Right renal pelvis (tissue), 4 donors: Measurements from ENCODE around the gene MYCN. TPM values are rescaled to one million over a fixed set of nuclear protein-coding genes. Genes with fewer than 3 reads are reported as not detected.
"Not testable (repeated sequence)": the region's sequence is repeated elsewhere in the genome, so short reads cannot be mapped to it uniquely, and the experiment has no call there.

Experiments
- DNase-seq, 4 donors: peaks; one replicate each; pipeline ENCODE4 v3.0.0-alpha.2; 2013; ENCODE audit warnings: low read depth in 4 of 4, low spot score in 3 of 4, missing footprints in 1 of 4
- polyA plus RNA-seq, 4 donors: library from polyadenylated mRNA; unstranded; fragments of 120-200 nt; gene quantifications; one replicate each; pipeline ENCODE4 v1.2.1, GENCODE V29; 2013; ENCODE audit not compliant: insufficient read length in 4 of 4

MYCN gene
- polyA plus RNA-seq, 4 donors, result 31.7 to 37.1 (median 36.3) TPM

DNA sequence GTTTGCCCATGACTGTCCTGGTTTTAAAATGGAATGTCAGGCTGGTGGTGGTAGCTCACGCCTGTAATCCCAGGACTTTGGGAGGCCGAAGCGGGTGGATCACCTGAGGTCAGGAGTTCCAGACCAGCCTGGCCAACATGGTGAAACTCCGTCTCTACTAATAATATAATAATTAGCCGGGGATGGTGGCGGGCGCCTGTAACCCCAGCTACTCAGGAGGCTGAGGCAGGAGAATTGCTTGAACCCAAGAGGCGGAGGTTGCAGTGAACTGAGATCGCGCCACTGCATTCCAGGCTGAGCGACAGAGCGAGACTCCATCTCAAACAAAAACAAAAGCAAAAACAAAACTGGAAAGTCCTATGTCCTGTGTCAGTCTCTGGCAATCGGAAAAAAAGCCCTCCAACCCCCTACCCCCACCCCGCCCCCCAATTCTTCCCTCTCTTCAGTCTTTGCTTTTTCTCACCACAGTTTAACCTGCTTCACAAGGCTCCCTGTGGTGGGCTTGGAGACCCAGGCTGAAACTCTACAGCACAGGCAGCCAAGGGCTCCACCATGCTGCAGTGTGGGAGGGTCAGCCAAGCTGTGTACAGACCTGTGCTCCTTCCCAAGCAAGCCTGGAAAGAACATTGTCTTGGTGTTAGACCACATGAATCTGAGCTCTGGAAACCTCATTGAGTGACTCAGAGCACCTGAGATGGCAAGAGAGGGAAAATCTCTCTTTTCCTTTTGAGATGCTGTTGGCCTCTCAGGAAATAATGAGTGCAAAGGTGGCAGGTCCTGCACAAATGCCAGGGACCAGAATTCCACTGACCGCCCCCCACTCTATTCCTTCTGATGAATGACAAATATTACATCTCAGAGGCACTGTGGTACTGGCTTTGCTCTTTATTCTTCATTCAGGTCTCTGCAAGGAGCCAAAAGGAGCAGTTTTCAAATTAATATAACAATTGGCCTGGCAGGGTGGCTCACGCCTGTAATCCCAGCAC lies 16.7 kb downstream of the MYCN start:
- DNase-seq, result no peak

- no peak for DNase-seq
Measured at GRCh38 chr2:15957881-15958713, 17.7 kb downstream of the MYCN start.

- no peak for DNase-seq
Measured at GRCh38 chr2:15959331-15960153, 19.2 kb downstream of the MYCN start.

- not testable (repeated sequence) for DNase-seq
Measured at GRCh38 chr2:15960154-15960520, 19.8 kb downstream of the MYCN start.

DNA sequence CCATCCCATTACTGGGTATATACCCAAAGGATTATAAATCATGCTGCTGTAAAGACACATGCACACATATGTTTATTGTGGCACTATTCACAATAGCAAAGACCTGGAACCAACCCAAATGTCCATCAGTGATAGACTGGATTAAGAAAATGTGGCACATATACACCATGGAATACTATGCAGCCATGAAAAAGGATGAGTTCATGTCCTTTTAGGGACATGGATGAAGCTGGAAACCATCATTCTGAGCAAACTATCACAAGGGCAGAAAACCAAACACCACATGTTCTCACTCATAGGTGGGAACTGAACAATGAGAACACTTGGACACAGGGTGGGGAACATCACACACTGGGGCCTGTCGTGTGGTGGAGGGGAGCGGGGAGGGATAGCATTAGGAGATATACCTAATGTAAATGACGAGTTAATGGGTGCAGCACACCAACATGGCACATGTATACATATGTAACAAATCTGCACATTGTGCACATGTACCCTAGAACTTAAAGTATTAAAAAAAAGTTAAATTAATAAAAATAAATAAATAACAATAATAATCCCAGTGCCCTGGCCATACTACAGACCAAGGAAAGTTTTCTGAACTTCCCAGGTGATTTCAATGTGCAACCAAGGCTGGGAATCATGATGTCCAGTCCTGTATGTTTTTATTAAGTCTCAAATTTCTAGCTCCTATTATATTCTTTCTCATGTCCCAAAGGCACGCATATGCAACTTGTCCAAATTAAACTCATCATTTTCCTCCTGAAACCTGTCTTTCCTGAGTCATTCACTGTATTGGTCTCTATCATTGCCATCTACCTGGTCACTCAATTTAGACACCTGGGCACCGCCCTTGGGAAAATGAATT lies 23.0 kb downstream of the MYCN start:
- not testable (repeated sequence) for DNase-seq

DNA sequence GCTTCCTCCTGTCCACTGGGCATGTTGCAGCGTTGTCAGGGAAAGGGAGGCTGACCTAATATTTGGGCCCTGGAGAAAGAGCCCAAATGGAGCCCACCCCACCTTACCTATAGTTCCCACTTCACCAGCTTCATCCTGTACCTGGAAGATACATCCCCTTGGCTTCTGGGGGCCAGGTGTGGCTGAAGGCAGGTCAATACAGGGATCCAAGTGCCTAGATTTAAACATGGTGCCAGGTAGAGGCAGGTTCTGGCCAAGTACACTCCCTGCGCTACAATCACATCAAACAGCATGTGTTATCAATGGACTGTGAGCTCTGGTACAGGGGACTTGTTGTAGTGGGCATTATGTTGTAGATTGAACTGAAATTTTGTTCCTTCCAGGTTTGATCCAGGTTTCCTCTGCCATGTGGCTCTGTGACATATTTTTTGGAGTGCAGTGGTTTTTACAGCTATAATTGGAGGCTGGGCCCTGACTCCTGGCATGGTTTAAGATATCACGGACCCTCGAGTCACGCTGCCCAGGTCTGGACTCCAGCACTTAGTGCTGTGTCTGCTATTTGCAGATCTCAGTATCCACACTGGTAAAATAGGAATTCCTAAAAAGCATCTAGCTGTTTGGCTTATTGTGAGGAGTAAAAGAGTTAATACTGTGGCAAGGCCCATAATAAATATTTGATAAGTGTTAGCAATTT lies 23.8 kb downstream of the MYCN start:
- no peak for DNase-seq

GRCh38 chr2:15964936-15965563 lies 24.7 kb downstream of the MYCN start:
- no peak for DNase-seq

GRCh38 chr2:15965564-15966019 lies 25.2 kb downstream of the MYCN start:
- DNase-seq, result no peak

DNA sequence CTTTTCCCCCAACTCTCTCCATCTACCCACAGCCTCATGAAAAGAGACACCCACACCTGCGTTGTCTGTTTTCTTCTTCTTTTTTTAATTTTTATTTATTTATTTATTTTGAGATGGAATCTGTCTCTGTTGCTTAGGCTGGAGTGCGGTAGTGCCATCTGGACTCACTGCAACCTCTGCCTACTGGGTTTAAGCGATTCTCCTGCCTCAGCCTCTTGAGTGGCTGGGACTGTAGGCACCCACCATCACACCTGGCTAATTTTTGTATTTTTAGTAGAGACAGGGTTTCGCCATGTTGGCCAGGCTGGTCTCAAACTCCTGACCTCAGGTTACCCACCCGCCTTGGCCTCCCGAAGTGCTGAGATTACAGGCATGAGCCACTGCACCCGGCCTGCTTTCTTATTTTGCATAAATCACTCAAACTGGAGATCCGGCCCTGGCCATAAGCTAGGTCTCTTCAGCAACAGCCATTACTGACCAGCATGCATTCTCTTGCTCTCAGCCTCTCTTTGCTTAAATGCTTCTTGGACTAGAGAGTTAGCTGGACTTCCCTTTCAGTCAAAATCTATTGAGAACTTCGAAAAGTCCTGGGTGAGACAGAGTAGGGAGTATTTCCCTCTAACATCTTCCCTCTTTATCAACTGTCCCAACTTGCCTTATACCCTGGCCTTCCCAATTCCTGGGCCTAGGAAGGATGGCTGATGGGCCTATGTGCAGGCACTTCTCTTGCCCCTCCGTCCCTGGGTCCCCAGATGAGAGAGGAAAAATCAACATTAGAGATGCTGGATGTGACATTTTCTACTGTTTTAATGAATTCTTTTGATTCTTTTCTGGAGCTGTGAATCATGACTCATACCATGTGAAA lies 27.3 kb downstream of the MYCN start:
- no peak for DNase-seq

- no peak for DNase-seq
Measured at GRCh38 chr2:15968280-15969178, 28.2 kb downstream of the MYCN start.

DNA sequence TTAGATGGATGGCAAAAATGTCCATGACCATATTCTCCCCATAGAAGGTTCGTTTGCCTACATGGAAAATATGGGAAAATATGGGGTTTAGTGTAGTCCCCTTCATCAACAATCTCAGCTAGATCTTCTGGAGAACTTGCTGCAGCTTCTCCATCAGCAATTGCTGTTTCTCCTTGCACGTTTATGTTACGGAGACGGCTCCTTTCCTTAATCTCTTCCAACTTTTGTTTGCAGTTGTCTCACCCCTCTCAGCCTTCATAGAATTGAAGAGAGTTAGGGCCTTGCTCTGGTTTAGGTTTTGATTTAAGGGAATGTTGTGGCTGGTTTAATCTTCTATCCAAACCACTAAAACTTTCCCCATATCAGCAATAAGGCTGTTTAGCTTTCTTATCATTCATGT lies 28.9 kb downstream of the MYCN start:
- no peak for DNase-seq

DNA sequence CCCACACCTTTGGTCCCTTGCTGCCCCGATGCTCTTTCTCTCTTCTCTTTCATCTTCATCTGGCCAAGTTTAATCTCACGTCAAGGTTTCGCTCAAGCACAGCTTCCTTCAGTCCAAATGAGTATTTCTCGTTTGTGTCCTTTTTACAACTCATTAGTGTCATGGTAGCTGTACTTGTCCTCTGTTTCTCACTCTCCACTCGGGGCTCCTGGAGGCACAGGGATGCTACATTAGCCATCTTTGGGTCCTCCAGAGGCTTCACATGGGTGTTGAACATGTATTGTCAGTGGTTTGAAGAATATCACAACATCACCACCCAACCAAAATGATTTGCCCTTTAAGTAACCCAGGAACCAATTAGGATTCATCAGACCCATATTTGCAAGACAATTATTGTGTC lies 30.4 kb downstream of the MYCN start:
- no peak for DNase-seq

DNA sequence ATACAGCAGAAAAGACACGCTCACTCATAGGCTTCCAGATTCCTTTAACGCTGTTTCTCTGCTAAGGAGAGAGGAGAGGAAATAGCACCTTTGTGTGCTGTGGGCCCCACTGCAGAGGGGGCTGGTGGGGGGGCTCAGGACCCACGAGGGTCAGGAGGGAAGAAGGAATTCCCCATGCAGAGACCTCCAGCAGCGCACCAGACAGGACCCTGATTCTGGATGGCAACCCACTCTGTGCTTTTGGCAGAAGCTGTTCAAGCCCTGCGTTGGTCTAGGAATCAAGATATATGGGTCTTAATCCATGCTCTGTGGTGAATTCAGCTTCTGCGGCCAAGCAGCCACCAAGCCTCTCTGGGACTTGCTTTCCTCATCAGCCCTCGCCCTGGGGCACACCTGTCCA lies 31.0 kb downstream of the MYCN start:
- no peak for DNase-seq

GRCh38 chr2:15971831-15972522 lies 31.6 kb downstream of the MYCN start:
- no peak for DNase-seq

DNA sequence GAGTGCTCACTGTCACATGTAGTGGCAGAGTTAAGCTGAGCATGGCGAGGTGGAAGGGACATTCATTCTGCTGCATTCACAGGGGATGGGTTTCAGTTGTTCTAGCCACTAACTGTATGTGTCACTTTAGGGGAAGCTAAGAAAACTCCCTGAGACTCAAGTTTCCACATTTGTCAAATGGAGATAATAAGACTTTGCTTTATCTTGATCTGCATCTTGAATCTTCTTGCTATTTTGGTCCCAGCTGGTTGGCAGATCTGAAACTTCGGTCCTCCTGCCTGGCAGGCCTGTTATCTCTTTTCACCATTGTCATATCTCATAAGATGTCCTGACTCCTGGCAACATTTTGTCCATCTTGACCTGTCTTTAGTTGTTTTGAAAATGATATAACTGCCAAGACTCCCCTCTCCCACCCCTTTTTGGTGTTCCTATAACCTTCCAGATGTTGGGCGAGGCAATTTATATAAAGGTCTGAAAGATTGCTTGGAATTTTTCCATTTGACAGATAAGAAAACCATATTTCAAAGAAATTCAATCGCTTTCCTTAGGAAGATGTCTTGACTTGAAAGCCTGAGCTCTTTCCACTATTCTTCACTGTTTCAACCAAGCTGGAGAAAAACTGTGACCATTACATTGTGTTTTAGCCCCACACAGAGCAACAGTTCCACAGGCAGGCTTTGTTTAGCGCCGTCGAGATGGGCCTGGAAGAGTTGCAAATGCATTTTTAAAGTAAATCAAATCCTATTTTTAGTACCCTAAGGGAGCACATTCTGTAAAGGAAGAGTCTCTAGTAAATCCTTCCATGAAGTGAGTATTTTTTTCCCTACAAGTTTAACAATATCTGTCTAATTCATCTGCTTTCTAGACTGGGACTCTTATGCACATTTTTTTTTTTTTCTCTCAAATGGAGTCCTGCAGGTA lies 33.4 kb downstream of the MYCN start:
- no peak for DNase-seq
